HG03342 (cell line): ENCODE data around the gene QSOX1.

Source experiments
- ATAC-seq: cut with Tn5 transposase; IDR thresholded peaks from one replicate; pipeline ENCODE4 v1.9.1; 2021; ENCODE audit warnings: mild to moderate bottlenecking, moderate library complexity; ENCODE audit not compliant: unreplicated experiment

Gene QSOX1

DNA sequence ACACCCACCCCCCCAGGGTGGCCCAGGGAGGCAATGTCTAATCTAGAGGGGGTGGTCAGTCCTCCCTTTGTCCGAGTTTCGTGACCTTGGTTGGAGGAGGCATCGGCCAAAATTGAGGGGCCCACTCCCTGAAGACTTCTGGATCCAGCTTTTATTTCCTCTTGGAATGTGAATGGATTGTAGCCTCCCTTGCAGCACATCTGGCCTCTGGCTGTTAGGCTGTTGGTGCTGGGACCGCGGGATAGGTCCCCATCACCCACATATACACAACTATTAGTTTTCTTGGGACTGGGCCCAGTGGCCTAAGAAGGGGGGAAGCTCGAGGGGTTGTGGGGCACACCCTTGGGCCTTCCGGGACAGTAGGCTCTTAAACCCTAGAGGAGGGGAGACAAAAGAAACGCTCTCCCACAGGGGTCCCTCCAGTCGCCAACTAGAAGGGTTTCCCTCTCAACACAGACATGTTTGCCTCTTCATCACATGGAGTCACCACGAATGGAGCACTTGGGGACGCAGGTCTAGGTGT lies 77.9 kb downstream of the QSOX1 start:
- no peak for ATAC-seq

DNA sequence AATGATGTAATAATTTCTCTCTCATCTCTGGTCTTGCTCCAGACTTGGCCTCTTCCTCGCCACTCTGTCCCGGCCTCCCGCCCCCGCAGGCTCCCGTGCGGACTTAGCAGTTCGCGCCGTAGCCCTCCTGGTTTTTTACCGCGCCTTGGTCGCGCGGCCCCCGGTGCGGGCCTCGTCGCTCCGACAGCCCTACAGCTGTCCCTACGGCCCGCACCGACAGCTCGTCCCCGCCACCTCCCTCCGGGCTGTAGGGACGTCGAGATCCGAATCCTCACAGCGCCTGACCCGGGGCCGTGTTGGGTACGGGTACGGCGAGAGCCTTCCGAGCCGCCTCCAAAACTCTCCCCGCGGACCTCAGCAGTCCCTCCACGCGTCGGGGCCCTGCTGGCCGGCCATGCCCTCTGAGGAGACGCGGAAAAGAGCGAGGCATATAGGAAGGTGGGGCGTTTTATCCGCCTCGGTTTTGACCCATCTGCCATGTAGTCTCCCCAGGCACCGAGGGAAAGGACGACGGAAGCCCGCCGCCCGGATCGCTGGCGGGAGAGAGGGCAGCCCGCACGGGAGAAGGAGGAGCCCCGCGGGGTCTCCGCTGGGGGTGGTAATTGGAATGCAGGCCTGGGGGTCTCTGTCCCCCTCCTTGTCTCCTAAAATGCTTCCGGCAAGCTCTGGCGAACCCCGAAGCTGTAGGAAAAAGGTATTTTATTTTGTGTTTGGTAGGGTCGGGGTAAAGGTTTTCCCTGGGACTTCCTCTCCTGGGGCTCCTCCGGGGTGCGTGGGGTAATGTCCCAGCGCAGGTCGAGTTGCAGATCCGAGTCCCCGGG lies 78.7 kb downstream of the QSOX1 start:
- ATAC-seq, result no peak

DNA sequence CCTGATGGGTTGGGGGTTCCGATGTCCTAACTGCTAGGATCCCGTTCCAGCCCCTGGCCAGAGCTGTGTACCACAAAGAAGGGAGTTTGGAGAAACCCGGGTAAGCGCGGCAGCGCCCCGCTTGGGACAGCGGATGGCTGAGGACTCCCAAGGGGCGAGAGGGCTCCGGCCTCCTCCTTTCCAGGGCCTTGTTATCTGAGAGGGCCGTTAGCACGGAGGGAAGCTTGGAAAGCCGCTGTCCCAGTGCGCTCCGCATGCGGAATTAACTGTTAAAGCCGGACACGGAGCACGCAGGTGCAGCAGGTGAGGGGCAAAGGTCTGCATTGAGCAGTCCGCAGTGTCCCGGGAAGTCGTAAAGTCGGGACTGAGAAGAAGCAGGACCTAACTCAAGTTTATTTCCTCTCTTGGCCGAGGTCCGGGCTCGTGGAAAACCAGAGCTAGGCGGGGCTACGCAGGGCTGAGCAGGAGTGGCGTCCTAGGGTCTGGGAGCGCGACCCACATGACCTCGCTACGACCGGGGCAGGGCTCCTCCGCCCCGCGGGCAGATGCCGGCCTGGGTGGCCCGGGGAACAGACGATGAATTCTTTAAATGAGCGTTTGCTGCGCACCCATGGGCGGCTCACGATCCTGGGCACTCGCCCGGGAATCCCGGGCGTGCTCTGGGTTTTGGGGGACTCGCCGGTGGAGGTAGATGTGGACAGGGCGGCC lies 79.9 kb downstream of the QSOX1 start:
- no peak for ATAC-seq

DNA sequence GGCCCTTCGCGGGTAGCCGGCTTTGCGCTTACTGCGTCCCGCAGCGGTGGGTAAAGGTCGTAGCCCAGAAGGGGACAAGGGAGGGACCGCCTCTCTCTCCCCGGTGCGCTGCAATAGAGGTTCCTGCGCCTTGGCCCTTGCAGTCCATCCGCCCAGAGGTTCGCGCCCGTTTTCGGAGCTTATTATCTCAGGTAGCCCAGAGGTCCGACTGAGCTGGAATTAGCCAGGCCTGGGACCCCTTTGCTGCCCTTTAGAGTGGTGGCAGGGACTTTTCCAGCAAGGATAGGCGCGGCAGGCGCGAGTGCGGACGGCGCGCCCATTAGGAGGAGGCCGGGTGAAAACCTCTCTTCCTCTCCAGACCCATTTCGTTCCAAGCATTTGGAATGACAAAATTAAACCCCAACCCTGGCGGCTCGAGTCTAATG lies 80.4 kb downstream of the QSOX1 start:
- no peak for ATAC-seq

DNA sequence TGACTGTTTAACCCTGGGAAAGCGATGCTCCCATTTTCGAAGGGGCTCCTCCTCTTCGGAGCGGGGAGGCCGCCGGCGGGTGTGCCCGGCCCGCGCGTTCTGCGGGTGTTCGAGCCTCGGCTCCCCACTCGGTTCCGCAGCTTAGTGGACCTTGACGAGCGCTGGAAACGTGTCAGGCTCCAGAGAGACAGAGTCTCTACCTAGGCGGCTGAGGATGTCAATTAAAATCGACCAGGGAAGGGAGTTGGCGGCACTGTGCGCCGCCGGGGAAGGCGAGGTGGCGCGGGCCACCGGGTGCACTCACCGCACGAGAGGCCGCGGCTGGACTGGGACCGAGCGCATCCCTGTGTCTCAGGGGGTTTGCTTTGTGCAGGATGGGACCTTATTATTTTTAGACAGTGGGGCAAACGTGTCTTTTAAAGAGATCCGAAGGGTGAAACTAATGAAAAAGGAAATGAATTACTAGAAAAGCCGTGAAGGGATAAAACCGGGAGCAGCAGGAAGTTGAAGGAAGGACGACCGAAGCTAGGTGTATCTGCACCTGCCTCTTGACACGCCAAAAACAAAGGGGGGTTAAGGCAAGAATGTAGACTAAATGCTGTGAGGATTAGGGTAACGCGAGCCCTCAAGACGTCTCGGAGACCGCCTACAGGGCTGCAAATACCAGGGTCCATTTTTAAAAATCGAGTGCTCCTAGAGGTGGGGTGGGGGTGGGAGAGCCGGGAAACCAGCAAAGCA lies 81.0 kb downstream of the QSOX1 start:
- no peak for ATAC-seq

DNA sequence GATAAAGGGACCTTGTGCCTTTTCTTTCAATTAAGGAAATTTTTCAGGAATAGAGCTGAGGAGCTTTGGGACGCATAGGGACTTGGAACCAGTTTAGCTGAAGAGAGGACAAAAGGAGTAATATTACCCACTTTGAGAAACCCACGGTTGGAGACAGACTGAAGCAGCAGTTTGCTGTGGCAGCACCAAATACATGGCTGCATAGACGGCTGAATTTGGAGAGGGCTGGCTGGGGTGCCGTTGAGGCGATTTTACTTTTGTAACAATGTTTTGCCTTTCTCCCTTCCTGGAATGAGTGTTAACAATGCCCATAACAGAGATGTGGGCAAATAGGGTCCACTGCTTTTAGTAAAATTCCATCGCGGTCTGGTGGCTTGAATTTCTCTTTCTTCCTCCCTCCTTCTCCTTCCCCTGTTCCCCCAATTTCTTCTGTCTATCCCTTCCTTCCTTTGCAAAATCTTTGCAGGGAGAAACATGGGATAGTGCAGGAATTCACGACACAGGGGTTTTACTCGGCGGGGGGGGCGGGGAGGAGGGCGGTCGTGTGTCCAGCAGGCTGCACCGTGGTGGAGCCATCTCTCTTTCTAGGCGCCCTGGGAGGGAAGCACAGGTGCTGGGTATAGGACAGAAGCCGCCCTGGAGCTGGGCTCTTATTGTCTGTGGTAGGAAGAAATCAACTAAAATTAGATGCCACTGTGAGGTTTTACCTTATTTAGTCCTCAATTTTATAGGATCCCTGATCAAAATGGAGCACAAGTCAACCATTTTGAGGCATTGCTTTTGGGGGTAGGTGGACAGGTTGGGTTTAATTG lies 82.2 kb downstream of the QSOX1 start:
- ATAC-seq, result no peak

DNA sequence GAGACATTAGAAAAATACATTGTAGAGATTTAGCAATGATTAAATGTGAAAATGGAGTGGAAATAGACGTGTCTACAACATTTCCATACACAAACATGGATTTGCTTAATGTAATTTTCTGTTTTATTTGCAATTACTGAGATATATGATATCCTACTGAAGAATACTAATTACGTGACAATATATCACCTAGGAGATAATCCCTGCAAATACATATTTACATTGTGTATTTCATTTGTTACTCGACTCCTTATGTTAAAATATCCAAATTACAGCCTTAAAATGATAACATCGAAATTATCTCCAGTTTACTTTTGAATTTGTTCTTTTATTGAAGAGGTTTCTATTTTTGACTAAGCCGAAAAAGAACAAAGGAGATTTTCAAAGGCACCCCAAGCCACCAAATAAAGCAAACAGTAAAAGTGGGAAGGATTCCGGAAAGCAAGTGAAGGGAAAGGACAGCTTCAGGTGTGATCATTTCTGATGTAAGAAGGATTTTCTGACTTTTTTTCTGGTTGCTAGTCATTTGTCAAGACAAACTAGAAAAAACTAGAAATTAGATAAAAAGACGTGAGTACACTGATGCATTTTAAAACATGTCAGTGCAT lies 83.3 kb downstream of the QSOX1 start:
- no peak for ATAC-seq

DNA sequence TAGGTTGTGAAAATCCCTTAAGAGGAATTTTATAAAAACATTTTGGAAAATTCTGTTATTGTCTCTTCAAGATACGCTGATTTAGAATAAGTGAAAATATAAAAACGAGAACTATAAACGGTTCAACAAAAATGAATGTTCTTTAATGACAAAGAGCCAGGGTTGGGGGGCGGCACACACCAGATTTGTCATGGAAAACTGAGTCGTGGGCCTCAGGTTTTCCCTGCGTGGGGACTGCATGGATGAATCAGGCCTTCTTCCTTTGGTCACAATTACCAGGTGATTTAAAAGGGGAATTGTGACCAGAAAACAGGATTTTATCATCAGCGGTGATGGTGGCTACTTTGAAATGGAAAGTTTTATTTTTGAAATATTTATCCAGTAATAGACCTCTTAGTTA lies 84.0 kb downstream of the QSOX1 start:
- no peak for ATAC-seq

DNA sequence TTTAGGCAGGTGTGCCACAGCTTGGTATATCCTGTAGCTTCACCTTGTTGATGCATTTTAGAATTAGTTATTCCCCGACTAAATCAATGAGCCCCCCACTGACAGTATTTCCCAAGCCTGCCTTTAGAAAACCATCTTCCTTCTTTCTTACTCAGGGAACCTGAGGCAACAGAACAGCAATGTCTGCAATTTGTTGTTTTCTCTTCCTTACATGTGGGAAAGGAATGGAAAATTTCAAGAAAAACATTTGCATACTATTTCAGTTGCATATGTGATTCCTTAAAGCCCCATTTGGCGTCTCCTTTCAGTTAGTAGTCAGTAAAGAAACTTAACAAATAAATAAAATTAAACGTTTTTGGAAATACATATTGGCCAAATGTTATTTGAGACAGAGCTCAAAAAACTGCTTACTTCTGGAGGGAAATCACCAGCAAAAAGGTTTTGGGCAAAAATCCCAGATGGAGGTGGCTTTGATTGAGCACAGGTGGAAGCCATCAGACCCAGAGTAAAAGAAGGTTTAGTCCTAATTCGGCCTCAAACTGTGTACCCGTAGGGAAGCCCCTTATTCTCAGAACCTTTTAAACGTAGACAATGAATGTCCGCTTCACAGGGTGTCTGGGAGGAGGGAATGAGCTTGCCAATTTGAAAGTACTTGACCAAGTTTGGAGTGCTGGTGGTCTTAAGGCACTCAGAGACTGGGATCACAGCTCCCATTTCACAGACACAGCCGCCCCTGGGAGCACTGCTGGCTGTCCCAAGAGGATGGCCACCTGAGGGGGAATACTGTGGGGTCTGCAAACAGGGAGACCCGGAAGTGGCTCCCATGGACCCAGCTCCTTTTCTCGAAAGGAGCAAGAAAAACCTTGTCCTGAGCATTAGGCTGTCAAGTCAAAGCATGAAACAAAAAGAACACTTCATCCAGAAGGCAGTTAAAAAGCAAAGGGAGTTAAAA lies 84.8 kb downstream of the QSOX1 start:
- no peak for ATAC-seq

DNA sequence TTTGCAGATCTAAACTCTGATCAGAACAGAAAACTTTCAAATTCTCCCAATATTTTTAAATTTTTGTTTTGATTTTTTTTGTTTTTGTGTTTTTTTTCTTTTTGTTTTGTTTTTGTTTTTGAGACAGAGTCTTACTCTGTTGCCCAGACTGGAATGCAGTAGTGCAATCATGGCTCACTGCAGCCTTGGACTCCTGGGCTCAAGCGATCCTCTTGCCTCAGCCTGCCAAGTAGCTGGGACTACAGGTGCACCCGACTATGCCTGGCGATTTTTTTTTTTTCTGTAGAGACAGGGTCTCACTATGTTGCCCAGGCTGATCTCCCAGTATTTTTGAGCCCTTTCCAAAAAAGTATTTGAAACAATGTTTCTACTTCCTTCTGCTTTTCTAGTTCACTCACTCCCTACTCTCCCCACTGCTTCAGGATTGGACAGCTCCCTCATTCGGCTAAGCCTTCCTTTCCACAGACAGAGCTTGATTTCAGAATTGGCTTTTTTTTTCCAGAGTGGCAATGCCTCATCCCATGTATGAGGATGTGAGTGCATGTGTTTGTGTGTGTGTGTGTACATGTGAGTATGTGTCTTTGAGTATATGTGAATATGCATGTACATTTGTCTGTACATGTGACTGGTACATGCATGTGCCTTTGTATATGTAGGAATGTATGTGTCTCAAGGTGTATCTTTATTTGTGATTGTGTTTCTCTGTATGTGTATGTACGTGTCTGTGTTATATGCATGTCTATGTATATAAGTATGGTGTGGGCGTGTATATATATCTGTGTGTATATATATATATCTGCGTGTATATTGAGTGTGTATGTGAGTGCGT lies 87.3 kb downstream of the QSOX1 start:
- ATAC-seq, result no peak

DNA sequence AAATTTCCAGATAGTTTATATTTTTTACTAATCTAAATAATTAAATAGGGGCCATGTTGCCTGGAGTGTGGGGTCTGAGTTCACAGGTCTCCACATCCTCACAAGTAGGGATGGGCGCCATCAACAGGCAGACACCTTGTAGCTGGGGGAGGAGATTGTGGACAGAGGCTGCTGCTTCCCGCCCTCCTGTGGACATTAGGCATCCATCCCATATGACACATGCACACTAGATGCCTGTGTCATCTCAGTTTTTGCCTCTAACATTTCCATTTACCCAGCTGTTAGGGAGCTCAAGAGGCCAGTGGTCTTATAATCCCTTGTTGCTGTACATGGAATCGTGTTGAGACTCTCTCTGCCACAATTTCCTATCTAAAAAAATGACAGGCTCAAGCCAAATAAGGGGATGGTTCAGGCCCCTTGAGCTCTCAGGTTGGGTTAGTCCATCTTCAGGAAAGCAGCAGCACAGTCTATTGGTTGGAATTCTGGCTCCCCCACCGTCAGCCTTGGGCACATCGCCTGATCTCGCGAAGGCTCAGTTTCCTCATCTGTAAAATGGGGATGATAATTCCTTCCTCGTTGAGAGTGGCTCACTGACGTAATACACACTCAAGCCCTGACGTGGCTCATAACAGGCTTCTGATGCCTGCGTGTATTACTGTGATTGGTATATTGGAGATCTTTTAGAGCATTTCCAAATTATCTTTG lies 89.0 kb downstream of the QSOX1 start:
- no peak for ATAC-seq

DNA sequence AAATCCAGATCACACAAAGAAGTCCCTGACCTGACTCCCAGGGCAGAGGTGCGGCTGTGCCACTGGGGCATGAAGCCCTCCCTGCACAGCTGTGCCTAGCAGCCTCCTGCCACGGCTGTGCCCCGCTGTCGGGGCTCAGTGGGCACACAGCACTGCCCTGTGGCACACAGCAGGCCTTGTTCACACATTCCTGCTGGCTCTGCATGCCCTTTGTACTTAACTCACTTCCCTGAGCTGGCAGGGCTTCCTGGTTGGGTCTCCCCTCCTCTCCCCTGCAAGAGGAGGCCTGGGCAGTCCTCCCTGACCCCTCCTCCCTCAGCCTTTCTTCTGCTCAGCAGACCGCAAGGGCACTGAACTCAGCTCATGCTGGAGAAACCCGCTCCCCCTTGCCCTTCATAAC lies 90.2 kb downstream of the QSOX1 start:
- no peak for ATAC-seq

DNA sequence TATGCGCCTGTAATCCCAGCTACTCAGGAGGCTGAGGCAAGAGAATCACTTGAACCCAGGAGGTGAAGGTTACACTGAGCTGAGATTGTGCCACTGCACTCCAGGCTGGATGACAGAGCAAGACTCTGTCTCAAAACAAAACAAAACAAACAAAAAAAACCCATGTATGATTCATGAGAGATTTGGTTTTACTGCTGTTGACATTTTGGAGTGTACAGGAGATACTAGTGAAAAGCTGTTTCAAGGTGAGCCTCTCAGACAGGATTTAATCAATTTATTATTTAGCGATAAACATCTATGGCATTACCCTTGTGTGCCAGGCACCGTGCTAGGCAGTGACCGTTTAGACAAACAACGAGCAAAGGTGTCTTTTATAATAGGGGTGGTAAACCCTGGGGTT lies 91.9 kb downstream of the QSOX1 start:
- ATAC-seq, result no peak

DNA sequence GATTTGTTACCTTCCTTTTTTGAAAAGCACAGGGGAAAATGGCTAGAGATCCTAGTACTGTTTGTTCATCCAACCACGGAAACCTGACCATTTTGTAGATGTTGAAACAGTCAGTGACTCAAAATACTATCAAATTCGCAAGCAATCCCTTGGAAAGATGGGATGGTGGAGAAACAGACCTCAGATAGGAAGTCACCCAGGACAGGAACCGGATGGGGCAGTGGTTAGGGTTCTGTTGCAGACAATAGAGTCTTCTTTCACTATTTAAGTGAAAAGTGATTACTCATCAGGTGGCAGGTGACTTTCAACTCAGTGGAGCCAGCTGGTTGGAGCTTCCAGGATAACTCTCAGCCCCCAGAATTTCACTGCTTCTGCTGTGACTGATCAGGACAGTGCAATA lies 92.4 kb downstream of the QSOX1 start:
- ATAC-seq, result no peak

DNA sequence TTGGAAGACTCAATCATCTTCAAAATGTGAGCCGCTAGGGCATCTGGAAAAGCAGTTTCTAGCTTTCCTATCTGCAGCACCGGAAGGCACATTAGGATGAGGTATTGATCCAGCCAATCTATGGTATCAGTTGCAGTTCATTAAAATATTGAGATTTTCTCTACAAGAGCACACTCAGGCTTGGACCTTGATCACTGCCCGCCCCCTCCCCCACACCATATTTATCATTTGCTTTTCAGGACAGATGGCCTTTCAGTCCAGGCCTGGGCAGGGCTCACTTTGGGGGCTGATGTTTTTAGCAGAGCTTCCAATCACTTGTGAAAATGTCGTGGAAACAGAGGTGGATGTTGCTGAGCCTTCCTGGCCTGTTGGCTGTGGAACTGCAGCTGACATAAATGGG lies 92.9 kb downstream of the QSOX1 start:
- ATAC-seq, result no peak

DNA sequence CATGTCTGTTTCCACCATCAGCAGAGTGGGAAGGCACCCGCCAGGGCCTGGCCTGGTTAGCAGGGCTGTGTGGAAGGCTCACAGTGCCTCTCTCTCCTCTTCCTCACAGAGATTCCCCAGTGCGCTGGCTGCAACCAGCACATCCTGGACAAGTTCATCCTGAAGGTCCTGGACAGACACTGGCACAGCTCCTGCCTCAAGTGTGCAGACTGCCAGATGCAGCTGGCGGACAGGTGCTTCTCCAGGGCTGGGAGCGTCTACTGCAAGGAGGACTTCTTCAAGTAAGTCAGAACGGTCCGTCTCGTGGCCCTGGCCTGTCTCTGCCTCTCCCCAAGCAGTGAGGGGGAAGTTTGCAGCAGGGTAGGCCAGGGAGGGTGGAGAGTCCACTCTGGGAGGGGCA lies 93.5 kb downstream of the QSOX1 start:
- ATAC-seq, result no peak
